ENCODE results near the gene TIMM22. TPM values are rescaled to one million over a fixed set of nuclear protein-coding genes. Genes with fewer than 3 reads are reported as not detected.

The TIMM22 gene
- total RNA-seq, 1 experiment from 2014 or later: 14.0 TPM

- POLR2A ChIA-PET: no interaction called here
- CTCF ChIA-PET: interaction anchor here (1.5 kb wide), 1 partner anchor 51 kb away, joined by 3 read pairs; no protein-coding TSS in a partner anchor
- no peaks in the 10 kb centered on the region for H3K27me3 ChIP-seq (ENCODE audit: insufficient read depth, low read length)
- no peak for TF ChIP-seq POLR2A (IDR thresholded peaks at IDR 0.05; ENCODE audit: borderline replicate concordance, extremely low read depth, insufficient read depth, insufficient read length)
- TF ChIP-seq EZH2phosphoT487 (IDR thresholded peaks at IDR 0.05; ENCODE audit: borderline replicate concordance): no peak
- no peak for TF ChIP-seq FOSL1 (IDR thresholded peaks at IDR 0.05; ENCODE audit: low read depth)
- no peak for TF ChIP-seq TCF7L2 (IDR thresholded peaks at IDR 0.05; ENCODE audit: borderline replicate concordance, extremely low read depth, insufficient read depth, insufficient read length)
- TF ChIP-seq RAD21 (IDR thresholded peaks at IDR 0.05; ENCODE audit: low read depth): no peak
- TF ChIP-seq ATF3 (IDR thresholded peaks at IDR 0.05): no peak
- TF ChIP-seq REST (IDR thresholded peaks at IDR 0.05; ENCODE audit: low read depth): no peak
- TF ChIP-seq SP1 (IDR thresholded peaks at IDR 0.05; ENCODE audit: low read depth): no peak
- no peak for TF ChIP-seq CTCF (IDR thresholded peaks at IDR 0.05 in 2 of 3, conservative IDR thresholded peaks at IDR 0.05 in 1 of 3; ENCODE audit: borderline replicate concordance in 1 of 3, insufficient read depth in 1 of 3, low read depth in 2 of 3, low read length in 2 of 3)
- TF ChIP-seq SRF (IDR thresholded peaks at IDR 0.05; ENCODE audit: low read depth): no peak
- no peak for TF ChIP-seq SIN3A (IDR thresholded peaks at IDR 0.05; ENCODE audit: low read depth)
- no peak for TF ChIP-seq POLR2AphosphoS5 (IDR thresholded peaks at IDR 0.05; ENCODE audit: low read depth, low read length)
- no peak for TF ChIP-seq ELF1 (IDR thresholded peaks at IDR 0.05; ENCODE audit: borderline replicate concordance, low read depth)
- TF ChIP-seq YY1 (IDR thresholded peaks at IDR 0.05; ENCODE audit: extremely low read depth, insufficient replicate concordance, low read depth, low read length): no peak
- TF ChIP-seq ZBTB33 (IDR thresholded peaks at IDR 0.05; ENCODE audit: extremely low read depth, insufficient replicate concordance, low read length): no peak
- TF ChIP-seq CEBPB (IDR thresholded peaks at IDR 0.05; ENCODE audit: low read depth): no peak
- no peak for TF ChIP-seq ZNF274 (IDR thresholded peaks at IDR 0.05; ENCODE audit: low read depth, low read length)
- TF ChIP-seq EZH2 (IDR thresholded peaks at IDR 0.05): no peak
- no peak for TF ChIP-seq JUND (IDR thresholded peaks at IDR 0.05)
- TF ChIP-seq CBX3 (IDR thresholded peaks at IDR 0.05; ENCODE audit: low read depth): no peak
- H3K9me3 ChIP-seq (ENCODE audit: control insufficient read depth in 1 of 2, insufficient read depth in 1 of 2, low read depth in 1 of 2, low read length in 2 of 2): no peaks in the 10 kb centered on the region
- no peak overlapping the region for H3K4me3 ChIP-seq (replicated peaks in 1 of 2; ENCODE audit: low read depth in 1 of 2, low read length in 2 of 2)
- no peaks in the 10 kb centered on the region for H4K20me1 ChIP-seq (ENCODE audit: insufficient read depth)
- H3K79me2 ChIP-seq (ENCODE audit: insufficient read depth, low read length): peaks cover 8% of the 10 kb centered on the region; the same call in 1 of the 2 replicates
- no peak for DNase-seq (ENCODE audit: low read depth, low spot score)
- H3K4me1 ChIP-seq (ENCODE audit: control insufficient read depth in 1 of 2, insufficient read depth in 2 of 2, low read length in 2 of 2): no peaks in the 10 kb centered on the region
- BruUV-seq (replicated peaks): no TSS peak
- no peak overlapping the region for H3K27ac ChIP-seq (ENCODE audit: low read depth, low read length)
- RAD21 ChIA-PET (ENCODE audit: low non-redundant PET in 1 of 2, low total read pairs in 2 of 2, uncharacterized antibody in 2 of 2, unreplicated experiment in 2 of 2): no interaction called here
- H3K9me2 ChIP-seq (ENCODE audit: insufficient read depth): no peaks in the 10 kb centered on the region
- H3K4me2 ChIP-seq (ENCODE audit: low read length): no peak overlapping the region
- peaks cover 24 to 33% of the 10 kb centered on the region in 2 experiments for H3K36me3 ChIP-seq (ENCODE audit: control insufficient read depth in 1 of 2, insufficient read depth in 2 of 2, low read length in 2 of 2)
- intact Hi-C loops (cut with micrococcal nuclease): no loop called here
- no peak for ATAC-seq
- H2AFZ ChIP-seq (ENCODE audit: low read depth, low read length, poor library complexity, severe bottlenecking): no peak overlapping the region
- no peak overlapping the region for H3K9ac ChIP-seq (ENCODE audit: low read length)
These were observed 7.9 kb downstream of the TIMM22 start for GRCh38 chr17:1004769-1005295.

All from HCT116 (cell line).